GM18499 (cell line): ENCODE data around the gene CLPTM1.
"Not testable (repeated sequence)": the region's sequence is repeated elsewhere in the genome, so short reads cannot be mapped to it uniquely, and the experiment has no call there.

ENCODE experiments used
- ATAC-seq: cut with Tn5 transposase; IDR thresholded peaks from one replicate; pipeline ENCODE4 v1.9.1; 2021; ENCODE audit warnings: moderate number of reproducible peaks; ENCODE audit not compliant: insufficient read depth, unreplicated experiment

The CLPTM1 gene, protein sequence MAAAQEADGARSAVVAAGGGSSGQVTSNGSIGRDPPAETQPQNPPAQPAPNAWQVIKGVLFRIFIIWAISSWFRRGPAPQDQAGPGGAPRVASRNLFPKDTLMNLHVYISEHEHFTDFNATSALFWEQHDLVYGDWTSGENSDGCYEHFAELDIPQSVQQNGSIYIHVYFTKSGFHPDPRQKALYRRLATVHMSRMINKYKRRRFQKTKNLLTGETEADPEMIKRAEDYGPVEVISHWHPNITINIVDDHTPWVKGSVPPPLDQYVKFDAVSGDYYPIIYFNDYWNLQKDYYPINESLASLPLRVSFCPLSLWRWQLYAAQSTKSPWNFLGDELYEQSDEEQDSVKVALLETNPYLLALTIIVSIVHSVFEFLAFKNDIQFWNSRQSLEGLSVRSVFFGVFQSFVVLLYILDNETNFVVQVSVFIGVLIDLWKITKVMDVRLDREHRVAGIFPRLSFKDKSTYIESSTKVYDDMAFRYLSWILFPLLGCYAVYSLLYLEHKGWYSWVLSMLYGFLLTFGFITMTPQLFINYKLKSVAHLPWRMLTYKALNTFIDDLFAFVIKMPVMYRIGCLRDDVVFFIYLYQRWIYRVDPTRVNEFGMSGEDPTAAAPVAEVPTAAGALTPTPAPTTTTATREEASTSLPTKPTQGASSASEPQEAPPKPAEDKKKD

DNA sequence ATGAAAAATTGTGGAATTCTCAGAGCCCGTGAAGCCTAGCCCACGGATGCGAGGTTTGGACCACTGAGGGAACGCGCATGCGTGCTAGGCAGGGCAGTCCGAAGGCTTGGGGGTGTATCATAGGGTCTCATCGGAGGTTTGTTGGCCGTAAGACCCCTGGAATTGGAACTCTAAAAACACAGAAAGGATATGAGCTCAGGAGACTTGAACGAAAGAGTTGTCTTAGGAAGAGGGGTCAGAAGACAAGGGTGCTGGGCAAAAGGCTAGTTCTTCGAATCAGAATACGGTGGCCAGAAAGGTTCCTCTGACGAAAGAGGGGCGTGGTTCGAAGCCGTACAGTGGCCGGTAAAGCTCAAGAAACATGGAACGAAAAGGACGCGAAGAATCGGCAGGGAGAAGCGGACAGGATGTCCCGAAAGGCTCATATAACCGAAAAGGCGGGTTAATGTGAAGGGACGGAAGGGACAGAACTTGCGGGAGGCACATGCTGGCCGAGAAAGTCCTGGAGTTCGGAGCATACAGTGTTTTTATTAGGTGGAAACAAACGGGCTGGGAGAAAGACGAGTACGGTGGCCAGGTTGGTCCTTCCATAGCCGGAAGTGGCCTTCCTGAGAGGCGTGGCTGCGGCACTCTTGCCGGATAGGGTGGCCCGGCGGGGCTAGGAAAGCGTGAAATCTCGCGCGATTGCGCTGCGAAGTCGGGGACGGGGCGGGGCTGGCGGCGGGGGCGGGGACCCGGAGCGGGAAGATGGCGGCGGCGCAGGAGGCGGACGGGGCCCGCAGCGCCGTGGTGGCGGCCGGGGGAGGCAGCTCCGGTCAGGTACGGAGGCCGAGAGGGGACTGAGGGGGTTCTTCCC is at the start of gene CLPTM1:
TSS of gene CLPTM1 (plus strand) at position 732 of the 856 bp plus-strand sequence. CDS start at position 748, 16 bp downstream.
- ATAC-seq, result no peak

DNA sequence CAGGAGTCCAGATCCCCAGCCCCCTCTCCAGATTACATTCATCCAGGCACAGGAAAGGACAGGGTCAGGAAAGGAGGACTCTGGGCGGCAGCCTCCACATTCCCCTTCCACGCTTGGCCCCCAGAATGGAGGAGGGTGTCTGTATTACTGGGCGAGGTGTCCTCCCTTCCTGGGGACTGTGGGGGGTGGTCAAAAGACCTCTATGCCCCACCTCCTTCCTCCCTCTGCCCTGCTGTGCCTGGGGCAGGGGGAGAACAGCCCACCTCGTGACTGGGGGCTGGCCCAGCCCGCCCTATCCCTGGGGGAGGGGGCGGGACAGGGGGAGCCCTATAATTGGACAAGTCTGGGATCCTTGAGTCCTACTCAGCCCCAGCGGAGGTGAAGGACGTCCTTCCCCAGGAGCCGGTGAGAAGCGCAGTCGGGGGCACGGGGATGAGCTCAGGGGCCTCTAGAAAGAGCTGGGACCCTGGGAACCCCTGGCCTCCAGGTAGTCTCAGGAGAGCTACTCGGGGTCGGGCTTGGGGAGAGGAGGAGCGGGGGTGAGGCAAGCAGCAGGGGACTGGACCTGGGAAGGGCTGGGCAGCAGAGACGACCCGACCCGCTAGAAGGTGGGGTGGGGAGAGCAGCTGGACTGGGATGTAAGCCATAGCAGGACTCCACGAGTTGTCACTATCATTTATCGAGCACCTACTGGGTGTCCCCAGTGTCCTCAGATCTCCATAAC is 49.6 kb upstream of the CLPTM1 start, which contains the start of gene APOE:
TSS of gene APOE (plus strand) at position 360 of the 724 bp plus-strand sequence. CDS start 829 bp downstream, outside the sequence.
- ATAC-seq, result no peak

DNA sequence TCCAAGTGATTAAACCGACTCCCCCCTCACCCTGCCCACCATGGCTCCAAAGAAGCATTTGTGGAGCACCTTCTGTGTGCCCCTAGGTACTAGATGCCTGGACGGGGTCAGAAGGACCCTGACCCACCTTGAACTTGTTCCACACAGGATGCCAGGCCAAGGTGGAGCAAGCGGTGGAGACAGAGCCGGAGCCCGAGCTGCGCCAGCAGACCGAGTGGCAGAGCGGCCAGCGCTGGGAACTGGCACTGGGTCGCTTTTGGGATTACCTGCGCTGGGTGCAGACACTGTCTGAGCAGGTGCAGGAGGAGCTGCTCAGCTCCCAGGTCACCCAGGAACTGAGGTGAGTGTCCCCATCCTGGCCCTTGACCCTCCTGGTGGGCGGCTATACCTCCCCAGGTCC is 47.6 kb upstream of the CLPTM1 start:
- no peak for ATAC-seq

DNA sequence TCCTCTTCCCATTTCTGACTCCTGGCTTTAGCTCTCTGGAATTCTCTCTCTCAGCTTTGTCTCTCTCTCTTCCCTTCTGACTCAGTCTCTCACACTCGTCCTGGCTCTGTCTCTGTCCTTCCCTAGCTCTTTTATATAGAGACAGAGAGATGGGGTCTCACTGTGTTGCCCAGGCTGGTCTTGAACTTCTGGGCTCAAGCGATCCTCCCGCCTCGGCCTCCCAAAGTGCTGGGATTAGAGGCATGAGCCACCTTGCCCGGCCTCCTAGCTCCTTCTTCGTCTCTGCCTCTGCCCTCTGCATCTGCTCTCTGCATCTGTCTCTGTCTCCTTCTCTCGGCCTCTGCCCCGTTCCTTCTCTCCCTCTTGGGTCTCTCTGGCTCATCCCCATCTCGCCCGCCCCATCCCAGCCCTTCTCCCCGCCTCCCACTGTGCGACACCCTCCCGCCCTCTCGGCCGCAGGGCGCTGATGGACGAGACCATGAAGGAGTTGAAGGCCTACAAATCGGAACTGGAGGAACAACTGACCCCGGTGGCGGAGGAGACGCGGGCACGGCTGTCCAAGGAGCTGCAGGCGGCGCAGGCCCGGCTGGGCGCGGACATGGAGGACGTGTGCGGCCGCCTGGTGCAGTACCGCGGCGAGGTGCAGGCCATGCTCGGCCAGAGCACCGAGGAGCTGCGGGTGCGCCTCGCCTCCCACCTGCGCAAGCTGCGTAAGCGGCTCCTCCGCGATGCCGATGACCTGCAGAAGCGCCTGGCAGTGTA is 46.9 kb upstream of the CLPTM1 start:
- ATAC-seq, result no peak

DNA sequence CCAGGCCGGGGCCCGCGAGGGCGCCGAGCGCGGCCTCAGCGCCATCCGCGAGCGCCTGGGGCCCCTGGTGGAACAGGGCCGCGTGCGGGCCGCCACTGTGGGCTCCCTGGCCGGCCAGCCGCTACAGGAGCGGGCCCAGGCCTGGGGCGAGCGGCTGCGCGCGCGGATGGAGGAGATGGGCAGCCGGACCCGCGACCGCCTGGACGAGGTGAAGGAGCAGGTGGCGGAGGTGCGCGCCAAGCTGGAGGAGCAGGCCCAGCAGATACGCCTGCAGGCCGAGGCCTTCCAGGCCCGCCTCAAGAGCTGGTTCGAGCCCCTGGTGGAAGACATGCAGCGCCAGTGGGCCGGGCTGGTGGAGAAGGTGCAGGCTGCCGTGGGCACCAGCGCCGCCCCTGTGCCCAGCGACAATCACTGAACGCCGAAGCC is 46.3 kb upstream of the CLPTM1 start:
- no peak for ATAC-seq

DNA sequence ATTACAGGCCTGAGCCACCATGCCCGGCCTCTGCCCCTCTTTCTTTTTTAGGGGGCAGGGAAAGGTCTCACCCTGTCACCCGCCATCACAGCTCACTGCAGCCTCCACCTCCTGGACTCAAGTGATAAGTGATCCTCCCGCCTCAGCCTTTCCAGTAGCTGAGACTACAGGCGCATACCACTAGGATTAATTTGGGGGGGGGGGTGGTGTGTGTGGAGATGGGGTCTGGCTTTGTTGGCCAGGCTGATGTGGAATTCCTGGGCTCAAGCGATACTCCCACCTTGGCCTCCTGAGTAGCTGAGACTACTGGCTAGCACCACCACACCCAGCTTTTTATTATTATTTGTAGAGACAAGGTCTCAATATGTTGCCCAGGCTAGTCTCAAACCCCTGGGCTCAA is 45.4 kb upstream of the CLPTM1 start:
- no peak for ATAC-seq

DNA sequence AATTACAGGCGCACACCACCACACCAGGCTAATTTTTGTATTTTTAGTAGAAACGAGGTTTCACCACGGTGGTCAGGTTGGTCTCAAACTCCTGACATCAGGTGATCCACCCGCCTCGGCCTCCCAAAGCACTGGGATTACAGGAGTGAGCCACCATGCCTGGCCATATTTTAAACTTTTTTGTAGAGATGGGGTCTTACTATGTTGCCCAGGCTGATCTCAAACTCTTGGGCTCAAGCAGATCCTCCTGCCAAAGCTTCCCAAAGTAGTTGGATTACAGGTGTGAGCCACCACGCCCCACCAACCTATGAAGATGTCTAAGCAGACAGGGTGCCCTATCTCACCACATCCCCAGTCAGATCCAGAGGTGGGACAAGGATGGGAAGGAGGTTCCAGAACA is 43.3 kb upstream of the CLPTM1 start:
- ATAC-seq, result not testable (repeated sequence)

DNA sequence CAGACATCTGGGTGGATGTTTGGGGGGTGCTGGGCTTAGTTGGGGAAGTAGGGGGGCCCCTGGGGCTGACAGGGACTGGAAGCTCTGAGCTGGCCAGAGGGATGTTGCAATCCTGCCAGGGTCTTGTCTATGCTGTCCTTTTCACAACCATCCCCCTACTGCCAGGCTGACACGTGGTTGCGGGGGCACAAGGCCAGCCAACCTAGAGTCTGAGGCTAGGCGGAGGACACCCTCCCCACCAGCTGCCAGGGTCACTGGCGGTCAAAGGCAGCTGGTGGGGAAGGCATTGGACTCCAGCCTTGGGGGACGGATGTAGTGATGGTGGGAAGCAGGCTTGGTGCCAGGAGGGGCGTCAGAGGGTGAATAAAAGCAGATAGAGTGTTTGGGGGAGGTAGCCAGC is 42.3 kb upstream of the CLPTM1 start:
- no peak for ATAC-seq

DNA sequence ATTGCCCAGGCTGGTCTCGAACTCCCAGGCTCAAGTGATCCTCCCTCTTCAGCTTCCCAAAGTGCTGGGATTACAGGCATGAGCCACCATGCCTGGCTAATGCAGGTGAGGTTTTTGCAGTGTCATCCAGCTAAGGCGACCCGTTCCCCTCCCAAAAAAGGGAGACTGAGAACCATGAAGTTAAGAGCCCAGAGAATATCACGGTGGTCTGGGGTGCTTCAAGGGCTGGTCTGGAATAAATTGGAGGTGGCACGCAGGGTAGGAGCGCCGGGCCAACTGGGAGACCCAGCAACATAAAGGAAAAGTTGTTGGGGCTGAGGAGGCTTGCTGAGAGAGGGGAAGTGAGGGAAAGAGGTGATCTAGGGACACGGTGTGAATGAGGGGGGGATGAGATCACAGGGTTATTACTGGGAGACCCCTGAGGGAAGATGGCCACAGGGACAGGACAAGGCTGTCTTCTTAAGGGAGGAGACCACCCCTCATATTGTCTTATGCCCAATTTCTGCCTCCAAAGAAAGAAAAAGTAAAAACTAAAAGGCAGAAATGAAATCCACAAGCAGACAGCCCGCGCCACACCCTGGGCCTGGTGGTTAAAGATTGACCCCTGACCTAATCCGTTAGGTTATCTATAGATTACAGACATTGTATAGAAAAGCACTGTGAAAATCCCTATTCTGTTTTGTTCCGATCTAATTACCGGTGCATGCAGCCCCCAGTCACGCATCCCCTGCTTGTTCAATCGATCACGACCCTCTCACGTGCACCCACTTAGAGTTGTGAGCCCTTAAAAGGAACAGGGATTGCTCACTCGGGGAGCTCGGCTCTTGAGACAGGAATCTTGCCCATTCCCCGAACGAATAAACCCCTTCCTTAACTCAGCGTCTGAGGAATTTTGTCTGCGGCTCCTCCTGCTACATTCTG is 41.4 kb upstream of the CLPTM1 start:
- ATAC-seq, result not testable (repeated sequence)

DNA sequence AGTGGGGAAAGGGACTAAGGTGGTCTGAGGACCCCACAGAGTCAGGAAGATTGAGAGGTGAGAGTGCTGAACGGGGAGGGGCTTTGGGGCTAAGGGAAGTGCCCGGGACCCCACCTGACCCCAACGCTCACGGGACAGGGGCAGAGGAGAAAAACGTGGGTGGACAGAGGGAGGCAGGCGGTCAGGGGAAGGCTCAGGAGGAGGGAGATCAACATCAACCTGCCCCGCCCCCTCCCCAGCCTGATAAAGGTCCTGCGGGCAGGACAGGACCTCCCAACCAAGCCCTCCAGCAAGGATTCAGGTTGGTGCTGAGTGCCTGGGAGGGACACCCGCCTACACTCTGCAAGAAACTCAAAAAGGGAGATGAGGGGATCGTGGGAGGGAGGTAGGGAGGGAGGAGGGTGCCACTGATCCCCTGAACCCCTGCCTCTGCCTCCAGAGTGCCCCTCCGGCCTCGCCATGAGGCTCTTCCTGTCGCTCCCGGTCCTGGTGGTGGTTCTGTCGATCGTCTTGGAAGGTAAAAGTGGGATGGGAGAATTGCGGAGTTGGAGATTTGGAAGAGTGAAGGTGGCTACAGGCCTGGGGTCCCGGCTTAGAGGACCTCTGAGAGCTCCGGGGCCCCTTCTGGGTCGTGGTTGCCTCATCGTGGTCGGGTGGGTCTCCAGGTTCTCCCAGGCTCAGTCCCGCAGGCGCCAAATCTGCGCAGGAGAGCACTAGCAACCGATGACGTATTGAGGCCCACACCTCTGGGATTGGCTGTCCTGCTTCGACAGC is 40.6 kb upstream of the CLPTM1 start, which contains the start of gene APOC1:
TSS of gene APOC1 (plus strand) at position 176 of the 774 bp plus-strand sequence. CDS start at position 460, 284 bp downstream.
- not testable (repeated sequence) for ATAC-seq

DNA sequence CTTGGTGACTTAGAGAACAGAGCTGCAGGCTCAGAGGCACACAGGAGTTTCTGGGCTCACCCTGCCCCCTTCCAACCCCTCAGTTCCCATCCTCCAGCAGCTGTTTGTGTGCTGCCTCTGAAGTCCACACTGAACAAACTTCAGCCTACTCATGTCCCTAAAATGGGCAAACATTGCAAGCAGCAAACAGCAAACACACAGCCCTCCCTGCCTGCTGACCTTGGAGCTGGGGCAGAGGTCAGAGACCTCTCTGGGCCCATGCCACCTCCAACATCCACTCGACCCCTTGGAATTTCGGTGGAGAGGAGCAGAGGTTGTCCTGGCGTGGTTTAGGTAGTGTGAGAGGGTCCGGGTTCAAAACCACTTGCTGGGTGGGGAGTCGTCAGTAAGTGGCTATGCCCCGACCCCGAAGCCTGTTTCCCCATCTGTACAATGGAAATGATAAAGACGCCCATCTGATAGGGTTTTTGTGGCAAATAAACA is 30.9 kb upstream of the CLPTM1 start:
- no peak for ATAC-seq

DNA sequence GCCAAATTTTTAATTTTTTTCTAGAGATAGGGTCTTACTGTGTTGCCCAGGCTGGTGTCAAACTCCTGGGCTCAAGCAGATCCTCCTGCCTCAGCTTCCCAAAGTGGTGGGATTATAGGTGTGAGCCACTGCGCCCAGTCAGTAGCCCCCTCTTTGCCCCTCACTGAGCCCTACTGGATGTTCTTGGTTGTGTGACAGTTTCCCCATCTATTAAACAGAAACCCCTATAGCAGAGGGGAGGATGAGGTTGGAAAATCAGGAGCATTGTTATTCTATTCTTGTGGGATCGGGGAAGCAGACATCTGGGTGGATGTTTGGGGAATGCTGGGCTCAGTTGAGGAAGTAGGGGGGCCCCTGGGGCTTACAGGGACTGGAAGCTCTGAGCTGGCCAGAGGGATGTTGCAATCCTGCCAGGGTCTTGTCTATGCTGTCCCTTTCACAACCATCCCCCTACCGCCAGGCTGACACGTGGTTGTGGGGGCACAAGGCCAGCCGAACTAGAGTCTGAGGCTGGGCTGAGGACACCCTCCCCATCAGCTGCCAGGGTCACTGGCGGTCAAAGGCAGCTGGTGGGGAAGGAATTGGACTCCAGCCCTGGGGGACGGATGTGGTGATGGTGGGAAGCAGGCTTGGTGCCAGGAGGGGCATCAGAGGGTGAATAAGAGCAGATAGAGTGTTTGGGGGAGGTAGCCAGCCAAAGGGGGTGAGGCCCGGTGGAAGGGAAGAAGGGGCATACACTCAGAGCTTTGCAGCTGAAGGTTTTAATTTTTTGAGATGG is 29.9 kb upstream of the CLPTM1 start:
- ATAC-seq, result no peak

DNA sequence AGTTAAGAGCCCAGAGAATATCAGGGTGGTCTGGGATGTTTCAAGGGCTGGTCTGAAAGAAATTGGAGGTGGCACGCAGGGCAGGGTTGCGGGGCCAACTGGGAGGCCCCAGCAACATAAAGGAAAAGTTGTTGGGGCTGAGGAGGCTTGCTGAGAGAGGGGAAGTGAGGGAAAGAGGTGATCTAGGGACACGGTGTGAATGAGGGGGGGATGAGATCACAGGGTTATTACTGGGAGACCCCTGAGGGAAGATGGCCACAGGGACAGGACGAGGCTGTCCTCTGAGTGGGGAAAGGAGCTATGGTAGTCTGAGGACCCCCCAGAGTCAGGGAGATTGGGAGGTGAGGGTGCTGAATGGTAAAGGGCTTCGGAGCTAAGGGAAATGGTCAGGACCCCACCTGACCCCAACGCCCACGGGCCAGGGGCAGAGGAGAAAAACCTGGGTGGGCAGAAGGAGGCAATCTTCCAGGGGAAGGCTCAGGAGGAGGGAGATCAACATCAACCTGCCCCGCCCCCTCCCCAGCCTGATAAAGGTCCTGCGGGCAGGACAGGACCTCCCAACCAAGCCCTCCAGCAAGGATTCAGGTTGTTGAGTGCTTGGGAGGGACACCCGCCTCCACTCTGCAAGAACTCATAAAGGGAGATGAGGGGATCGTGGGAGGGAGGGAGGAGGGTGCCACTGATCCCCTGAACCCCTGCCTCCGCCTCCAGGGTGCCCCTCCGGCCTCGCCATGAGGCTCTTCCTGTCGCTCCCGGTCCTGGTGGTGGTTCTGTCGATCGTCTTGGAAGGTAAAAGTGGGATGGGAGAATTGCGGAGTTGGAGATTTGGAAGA is 28.7 kb upstream of the CLPTM1 start:
- not testable (repeated sequence) for ATAC-seq

DNA sequence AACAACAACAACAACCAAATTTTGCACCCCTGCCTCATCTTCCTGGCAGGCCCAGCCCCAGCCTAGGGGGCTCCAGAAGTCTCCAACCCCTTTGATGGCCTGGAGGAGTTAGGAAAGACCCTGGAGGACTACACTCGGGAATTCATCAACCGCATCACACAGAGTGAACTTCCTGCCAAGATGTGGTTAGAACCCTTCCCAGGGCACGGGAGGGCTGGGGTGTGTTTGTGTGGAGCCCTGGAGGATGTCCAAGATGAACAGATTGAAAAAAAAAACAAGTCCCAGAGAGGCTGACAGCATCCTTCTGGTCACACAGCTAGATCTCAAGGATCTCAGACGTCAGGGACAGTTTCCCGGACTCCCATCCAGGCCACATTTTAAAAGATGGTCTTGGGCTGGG is 27.4 kb upstream of the CLPTM1 start:
- ATAC-seq, result no peak

DNA sequence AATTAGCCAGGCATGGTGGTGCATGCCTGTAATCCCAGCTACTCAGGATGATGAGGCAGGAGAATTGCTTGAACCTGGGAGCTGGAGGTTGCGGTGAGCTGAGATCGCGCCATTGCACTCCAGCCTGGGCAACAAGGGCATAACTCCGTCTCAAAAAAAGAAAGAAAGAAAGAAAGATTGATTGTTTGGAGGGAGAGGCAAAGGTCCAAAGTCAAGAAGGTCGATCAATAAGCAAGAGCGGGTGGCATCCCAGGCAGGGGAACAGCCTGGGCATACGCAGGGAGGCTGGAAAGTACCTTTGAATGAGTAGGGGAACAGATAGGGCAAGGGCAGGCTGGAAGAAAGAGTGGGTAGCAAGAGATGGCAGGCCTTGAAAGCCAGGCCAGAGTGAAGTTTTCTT is 25.1 kb upstream of the CLPTM1 start:
- no peak for ATAC-seq

DNA sequence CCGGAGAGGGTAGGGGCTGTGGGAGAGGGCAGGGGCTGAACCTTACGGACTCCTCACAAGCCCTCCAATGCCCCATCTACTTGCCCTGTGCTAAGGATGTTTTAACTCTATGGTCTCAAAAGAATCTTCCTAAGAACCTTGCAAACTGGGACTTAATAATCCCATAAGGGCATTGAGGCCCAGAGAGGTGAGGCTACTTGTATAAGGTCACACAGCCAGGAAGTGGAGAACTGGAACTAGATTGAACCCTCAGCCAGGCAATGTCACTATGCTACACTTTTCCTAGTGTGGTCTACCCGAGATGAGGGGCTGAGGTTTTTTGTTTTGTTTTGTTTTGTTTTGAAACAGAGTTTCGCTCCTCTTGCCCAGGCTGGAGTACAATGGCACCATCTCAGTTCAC is 23.6 kb upstream of the CLPTM1 start:
- no peak for ATAC-seq
